Cardiac muscle cell (in vitro differentiated cells and primary cell): ENCODE measurements around the gene EVX2. TPM values are rescaled to one million over a fixed set of nuclear protein-coding genes. Genes with fewer than 3 reads are reported as not detected.

Source experiments
- DNase-seq, 2 donors: peaks; one replicate each; pipeline versions ENCODE4 v3.0.0 to v3.0.0-alpha.2; 2010 to 2017; ENCODE audit warnings: low read depth in 1 of 2, low spot score in 1 of 2
- H3K27ac ChIP-seq: fragments of 200-600 bp; sonication (generic); 2 replicates; pipeline ENCODE4 v1.5.1; 2016
- H3K27me3 ChIP-seq: fragments of 200-600 bp; sonication (generic); 2 replicates; pipeline ENCODE4 v1.6.0; 2016; ENCODE audit warnings: control low read depth
- H3K36me3 ChIP-seq: fragments of 200-600 bp; sonication (generic); 2 replicates; pipeline ENCODE4 v1.5.1; 2016; ENCODE audit warnings: control low read depth
- H3K4me1 ChIP-seq: fragments of 200-600 bp; sonication (generic); 2 replicates; pipeline ENCODE4 v1.8.1; 2017; ENCODE audit warnings: low read depth, mild to moderate bottlenecking, mixed run types
- H3K4me3 ChIP-seq: fragments of 200-600 bp; sonication (generic); 2 replicates; pipeline ENCODE4 v1.5.1; 2016; ENCODE audit warnings: mild to moderate bottlenecking
- H3K9me3 ChIP-seq: fragments of 200-600 bp; sonication (generic); 2 replicates; pipeline ENCODE4 v1.5.1; 2017; ENCODE audit warnings: low read depth, mild to moderate bottlenecking, control low read depth
- CTCF ChIP-seq: IDR thresholded peaks from 2 replicates; pipeline ENCODE4 v1.5.1; 2012; ENCODE audit warnings: low read depth, mild to moderate bottlenecking, low read length
- polyA plus RNA-seq: library from polyadenylated mRNA; unstranded; fragments of >200 nt; fragmentation: Nextera tagmentation; extraction: Ambion mirVana; gene quantifications from 2 replicates; pipeline ENCODE4 v1.2.1, GENCODE V29; 2016
- total RNA-seq: library from RNA; depleted of rRNA; stranded (reverse); fragments of >200 nt; gene quantifications from 2 replicates; pipeline ENCODE4 v1.2.3, GENCODE V29; 2016

The EVX2 gene
- total and polyA plus RNA-seq, 2 experiments from 2014 or later: 0.06 to 0.28 TPM

GRCh38 chr2:176118601-176119339 is 35.0 kb upstream of the EVX2 start:
- DNase-seq: no peak
- Histone ChIP-seq H3K27ac (no peak overlapping the region), H3K27me3 (peaks cover 100% of the 10 kb centered on the region), H3K4me3 (no peak overlapping the region), H3K4me1 (no peaks in the 10 kb centered on the region), H3K9me3 (no peaks in the 10 kb centered on the region), H3K36me3 (no peaks in the 10 kb centered on the region)
- TF ChIP-seq CTCF: peak; percentile 44

GRCh38 chr2:176117823-176118371 is 34.1 kb upstream of the EVX2 start:
- H3K4me3 ChIP-seq: no peak overlapping the region
- no peaks in the 10 kb centered on the region for H3K36me3 ChIP-seq
- no peaks in the 10 kb centered on the region for H3K9me3 ChIP-seq
- peaks cover 100% of the 10 kb centered on the region for H3K27me3 ChIP-seq
- TF ChIP-seq CTCF: no peak
- H3K27ac ChIP-seq: no peak overlapping the region
- no peak for DNase-seq
- no peaks in the 10 kb centered on the region for H3K4me1 ChIP-seq

- Histone ChIP-seq H3K4me1 (no peaks in the 10 kb centered on the region), H3K36me3 (no peaks in the 10 kb centered on the region), H3K27ac (no peak overlapping the region), H3K9me3 (no peaks in the 10 kb centered on the region), H3K4me3 (no peak overlapping the region), H3K27me3 (peaks cover 100% of the 10 kb centered on the region)
- no peak for DNase-seq
- TF ChIP-seq CTCF: no peak
These were observed 33.5 kb upstream of the EVX2 start for GRCh38 chr2:176117162-176117822.

GRCh38 chr2:176115883-176116813 is 32.4 kb upstream of the EVX2 start, which contains the start of gene HOXD10:
HOXD10 (plus strand) TSS chr2:176116778; CDS start chr2:176116834, 56 bp downstream.
- Histone ChIP-seq H3K4me3 (no peak within 1 kb of the TSS), H3K27me3 (peaks cover 100% of the 10 kb centered on the region)
- DNase-seq: no peak

More at GRCh38 chr2:176115883-176116813, 32.4 kb upstream of the EVX2 start, which contains the start of gene HOXD10:
- H3K4me1 ChIP-seq: no peaks in the 10 kb centered on the region
- TF ChIP-seq CTCF: no peak
- no peak within 1 kb of the TSS for H3K27ac ChIP-seq
- no peaks in the 10 kb centered on the region for H3K9me3 ChIP-seq
- H3K36me3 ChIP-seq: no peaks in the 10 kb centered on the region
